ENCODE data around the gene EGFLAM. TPM values are rescaled to one million over a fixed set of nuclear protein-coding genes. Genes with fewer than 3 reads are reported as not detected.

EGFLAM gene
- polyA plus RNA-seq, 2 donors = 0.53 to 0.82 TPM

- Histone ChIP-seq H3K4me3 (ENCODE audit: low read depth in 1 of 2, low read length in 2 of 2) (no peak overlapping the region), H3K27ac (ENCODE audit: low read depth in 2 of 2, low read length in 1 of 2) (no peak overlapping the region), H3K9me3 (ENCODE audit: control insufficient read depth in 2 of 2, insufficient read depth in 1 of 2, low read depth in 1 of 2, low read length in 1 of 2) (no peaks in the 10 kb centered on the region), H3K36me3 (ENCODE audit: control insufficient read depth in 2 of 2, insufficient read depth in 2 of 2, low read length in 1 of 2) (no peaks in the 10 kb centered on the region), H3K4me1 (ENCODE audit: control insufficient read depth in 2 of 2, insufficient read depth in 2 of 2, low read length in 1 of 2) (no peaks in the 10 kb centered on the region), H3K27me3 (ENCODE audit: control insufficient read depth in 1 of 2, insufficient read depth in 2 of 2, low read length in 2 of 2) (no peaks in the 10 kb centered on the region)
- WGBS, 2 donors = 85 to 94% methylated on average over 2 of the region's 2 CpGs
These were observed 28.8 kb downstream of the EGFLAM start for GRCh38 chr5:38287124-38287523.

DNA sequence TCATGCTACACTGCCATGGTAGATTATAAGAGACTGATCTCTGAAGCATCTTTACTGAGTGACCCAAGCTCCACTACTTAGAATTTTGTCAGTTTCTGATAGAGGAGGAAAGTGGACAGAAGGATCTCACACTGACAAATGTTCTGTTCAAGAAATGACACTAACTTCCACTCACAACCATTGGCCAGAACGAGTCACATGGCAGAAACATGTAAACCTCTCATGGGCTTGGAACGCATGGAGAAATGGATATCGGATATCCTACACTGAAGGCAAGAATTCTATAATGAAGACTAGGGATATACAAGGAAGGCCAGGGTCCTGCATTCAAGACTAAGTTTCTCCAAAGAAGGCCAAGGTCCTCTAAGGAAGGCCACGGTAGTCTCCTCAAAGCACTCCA is 31.1 kb downstream of the EGFLAM start:
- 89% methylated on average over 4 of the region's 4 CpGs for WGBS, 2 donors
- Histone ChIP-seq H3K9me3 (ENCODE audit: control insufficient read depth in 2 of 2, insufficient read depth in 1 of 2, low read depth in 1 of 2, low read length in 1 of 2) (no peaks in the 10 kb centered on the region), H3K4me3 (ENCODE audit: low read depth in 1 of 2, low read length in 2 of 2) (no peak overlapping the region), H3K4me1 (ENCODE audit: control insufficient read depth in 2 of 2, insufficient read depth in 2 of 2, low read length in 1 of 2) (no peaks in the 10 kb centered on the region), H3K27me3 (ENCODE audit: control insufficient read depth in 1 of 2, insufficient read depth in 2 of 2, low read length in 2 of 2) (no peaks in the 10 kb centered on the region), H3K36me3 (ENCODE audit: control insufficient read depth in 2 of 2, insufficient read depth in 2 of 2, low read length in 1 of 2) (no peaks in the 10 kb centered on the region), H3K27ac (ENCODE audit: low read depth in 2 of 2, low read length in 1 of 2) (no peak overlapping the region)

- H3K4me3 ChIP-seq (ENCODE audit: low read depth in 1 of 2, low read length in 2 of 2) = no peak overlapping the region
- H3K27me3 ChIP-seq (ENCODE audit: control insufficient read depth in 1 of 2, insufficient read depth in 2 of 2, low read length in 2 of 2) = no peaks in the 10 kb centered on the region
- WGBS, 2 donors = 70 to 75% methylated on average over 8 of the region's 8 CpGs
These were observed 31.8 kb downstream of the EGFLAM start for GRCh38 chr5:38290028-38290653.

DNA sequence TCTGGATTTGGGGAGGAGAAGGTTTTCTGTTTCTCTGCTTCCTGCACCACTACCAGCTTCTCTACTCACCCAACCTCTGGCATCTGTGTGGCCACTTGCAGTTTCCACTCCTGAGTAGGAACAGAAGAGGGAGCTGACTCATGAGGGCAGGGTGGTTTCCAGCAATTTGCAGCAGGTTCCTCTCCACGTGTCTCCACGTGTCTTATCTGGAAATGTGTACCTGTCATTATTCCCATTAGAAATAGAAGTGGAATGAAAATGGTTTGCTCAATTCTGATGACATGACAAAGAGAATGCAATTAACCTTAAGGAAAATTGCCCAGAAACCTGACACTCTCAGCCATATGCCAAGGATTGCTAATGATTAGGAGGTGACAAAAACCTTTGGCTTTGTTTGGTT is 33.0 kb downstream of the EGFLAM start:
- no peak overlapping the region for H3K4me3 ChIP-seq (ENCODE audit: low read depth in 1 of 2, low read length in 2 of 2)
- no peak overlapping the region for H3K27ac ChIP-seq (ENCODE audit: low read depth in 2 of 2, low read length in 1 of 2)
- no peaks in the 10 kb centered on the region for H3K4me1 ChIP-seq (ENCODE audit: control insufficient read depth in 2 of 2, insufficient read depth in 2 of 2, low read length in 1 of 2)
- H3K9me3 ChIP-seq (ENCODE audit: control insufficient read depth in 2 of 2, insufficient read depth in 1 of 2, low read depth in 1 of 2, low read length in 1 of 2) = no peaks in the 10 kb centered on the region
- no peaks in the 10 kb centered on the region for H3K27me3 ChIP-seq (ENCODE audit: control insufficient read depth in 1 of 2, insufficient read depth in 2 of 2, low read length in 2 of 2)
- 21 to 30% methylated on average over 2 of the region's 2 CpGs for WGBS, 2 donors
- H3K36me3 ChIP-seq (ENCODE audit: control insufficient read depth in 2 of 2, insufficient read depth in 2 of 2, low read length in 1 of 2) = no peaks in the 10 kb centered on the region

More at GRCh38 chr5:38290028-38290653, 31.8 kb downstream of the EGFLAM start:
- H3K9me3 ChIP-seq (ENCODE audit: control insufficient read depth in 2 of 2, insufficient read depth in 1 of 2, low read depth in 1 of 2, low read length in 1 of 2) = no peaks in the 10 kb centered on the region
- H3K4me1 ChIP-seq (ENCODE audit: control insufficient read depth in 2 of 2, insufficient read depth in 2 of 2, low read length in 1 of 2) = no peaks in the 10 kb centered on the region
- H3K27ac ChIP-seq (ENCODE audit: low read depth in 2 of 2, low read length in 1 of 2) = no peak overlapping the region
- no peaks in the 10 kb centered on the region for H3K36me3 ChIP-seq (ENCODE audit: control insufficient read depth in 2 of 2, insufficient read depth in 2 of 2, low read length in 1 of 2)

GRCh38 chr5:38292228-38292627 is 33.9 kb downstream of the EGFLAM start:
- Histone ChIP-seq H3K27ac (ENCODE audit: low read depth in 2 of 2, low read length in 1 of 2) (no peak overlapping the region), H3K9me3 (ENCODE audit: control insufficient read depth in 2 of 2, insufficient read depth in 1 of 2, low read depth in 1 of 2, low read length in 1 of 2) (no peaks in the 10 kb centered on the region), H3K27me3 (ENCODE audit: control insufficient read depth in 1 of 2, insufficient read depth in 2 of 2, low read length in 2 of 2) (no peaks in the 10 kb centered on the region), H3K4me1 (ENCODE audit: control insufficient read depth in 2 of 2, insufficient read depth in 2 of 2, low read length in 1 of 2) (no peaks in the 10 kb centered on the region), H3K4me3 (ENCODE audit: low read depth in 1 of 2, low read length in 2 of 2) (no peak overlapping the region), H3K36me3 (ENCODE audit: control insufficient read depth in 2 of 2, insufficient read depth in 2 of 2, low read length in 1 of 2) (no peaks in the 10 kb centered on the region)
- 68 to 75% methylated on average over 3 of the region's 3 CpGs for WGBS, 2 donors

- H3K9me3 ChIP-seq (ENCODE audit: control insufficient read depth in 2 of 2, insufficient read depth in 1 of 2, low read depth in 1 of 2, low read length in 1 of 2) = no peaks in the 10 kb centered on the region
- H3K36me3 ChIP-seq (ENCODE audit: control insufficient read depth in 2 of 2, insufficient read depth in 2 of 2, low read length in 1 of 2) = no peaks in the 10 kb centered on the region
- no peaks in the 10 kb centered on the region for H3K27me3 ChIP-seq (ENCODE audit: control insufficient read depth in 1 of 2, insufficient read depth in 2 of 2, low read length in 2 of 2)
- H3K27ac ChIP-seq (ENCODE audit: low read depth in 2 of 2, low read length in 1 of 2) = no peak overlapping the region
- no peak overlapping the region for H3K4me3 ChIP-seq (ENCODE audit: low read depth in 1 of 2, low read length in 2 of 2)
- H3K4me1 ChIP-seq (ENCODE audit: control insufficient read depth in 2 of 2, insufficient read depth in 2 of 2, low read length in 1 of 2) = no peaks in the 10 kb centered on the region
- 85 to 88% methylated on average over 2 of the region's 2 CpGs for WGBS, 2 donors
These were observed 37.4 kb downstream of the EGFLAM start for GRCh38 chr5:38295751-38296150.

DNA sequence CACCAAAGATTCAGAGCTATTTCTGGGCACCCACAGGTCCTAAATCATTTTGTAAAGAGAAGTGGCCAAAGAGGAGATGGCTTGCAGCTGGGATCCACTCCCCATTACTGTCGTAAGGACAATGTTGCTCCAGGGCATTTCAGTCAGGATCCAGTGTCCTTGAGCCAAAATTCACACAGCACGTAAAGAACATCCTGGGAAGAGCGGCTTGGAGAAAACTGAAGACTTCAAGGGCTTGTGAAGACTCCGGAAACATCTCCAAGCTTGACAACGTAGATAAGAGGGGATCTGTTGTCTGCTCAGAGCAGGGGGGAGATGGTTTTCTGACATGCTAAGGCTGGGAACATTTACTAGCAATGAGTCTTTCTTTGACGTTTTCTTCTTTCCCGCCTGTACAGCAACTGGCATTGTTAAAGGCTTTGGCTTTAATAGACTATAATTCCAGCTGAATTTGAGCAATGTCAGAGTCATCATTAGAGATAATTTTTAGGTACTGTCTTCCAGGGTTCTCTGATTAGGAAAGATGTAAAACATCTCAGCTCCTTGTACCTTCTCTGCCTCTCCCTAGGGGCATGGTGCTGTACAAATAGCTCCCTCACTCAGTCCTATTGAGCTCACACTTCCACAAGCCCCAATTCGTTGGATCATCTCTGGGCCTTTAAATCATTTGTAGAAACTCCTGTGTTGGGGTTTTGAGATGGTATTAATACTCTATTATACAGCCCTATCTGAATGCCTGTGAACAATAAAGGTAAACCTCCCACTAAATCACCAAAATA is 39.7 kb downstream of the EGFLAM start:
- Histone ChIP-seq H3K27me3 (ENCODE audit: control insufficient read depth in 1 of 2, insufficient read depth in 2 of 2, low read length in 2 of 2) (no peaks in the 10 kb centered on the region), H3K27ac (ENCODE audit: low read depth in 2 of 2, low read length in 1 of 2) (no peak overlapping the region), H3K9me3 (ENCODE audit: control insufficient read depth in 2 of 2, insufficient read depth in 1 of 2, low read depth in 1 of 2, low read length in 1 of 2) (no peaks in the 10 kb centered on the region), H3K4me3 (ENCODE audit: low read depth in 1 of 2, low read length in 2 of 2) (no peak overlapping the region), H3K36me3 (ENCODE audit: control insufficient read depth in 2 of 2, insufficient read depth in 2 of 2, low read length in 1 of 2) (no peaks in the 10 kb centered on the region), H3K4me1 (ENCODE audit: control insufficient read depth in 2 of 2, insufficient read depth in 2 of 2, low read length in 1 of 2) (no peaks in the 10 kb centered on the region)
- WGBS, 2 donors = 34 to 39% methylated on average over 8 of the region's 8 CpGs

DNA sequence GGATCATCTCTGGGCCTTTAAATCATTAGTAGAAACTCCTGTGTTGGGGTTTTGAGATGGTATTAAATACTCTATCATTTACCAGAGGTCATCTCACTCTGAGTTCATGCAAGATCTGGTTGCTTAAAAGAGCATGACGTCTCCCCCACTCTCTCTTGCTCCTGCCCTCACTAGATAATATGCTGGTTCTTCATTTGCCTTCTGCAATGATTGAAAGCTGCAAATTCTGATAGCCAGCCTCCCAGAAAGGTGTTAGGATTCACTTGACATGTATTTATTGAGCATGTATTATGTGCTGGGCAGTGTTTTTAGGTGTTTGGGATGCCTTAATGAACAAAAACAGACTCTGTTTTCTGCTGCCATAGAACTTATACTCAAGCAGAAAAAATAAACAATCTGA is 41.2 kb downstream of the EGFLAM start:
- no peaks in the 10 kb centered on the region for H3K36me3 ChIP-seq (ENCODE audit: control insufficient read depth in 2 of 2, insufficient read depth in 2 of 2, low read length in 1 of 2)
- WGBS, 2 donors = 64 to 87% methylated on average over 1 of the region's 1 CpG
- no peak overlapping the region for H3K4me3 ChIP-seq (ENCODE audit: low read depth in 1 of 2, low read length in 2 of 2)
- no peaks in the 10 kb centered on the region for H3K9me3 ChIP-seq (ENCODE audit: control insufficient read depth in 2 of 2, insufficient read depth in 1 of 2, low read depth in 1 of 2, low read length in 1 of 2)
- no peak overlapping the region for H3K27ac ChIP-seq (ENCODE audit: low read depth in 2 of 2, low read length in 1 of 2)
- H3K4me1 ChIP-seq (ENCODE audit: control insufficient read depth in 2 of 2, insufficient read depth in 2 of 2, low read length in 1 of 2) = no peaks in the 10 kb centered on the region
- H3K27me3 ChIP-seq (ENCODE audit: control insufficient read depth in 1 of 2, insufficient read depth in 2 of 2, low read length in 2 of 2) = no peaks in the 10 kb centered on the region

DNA sequence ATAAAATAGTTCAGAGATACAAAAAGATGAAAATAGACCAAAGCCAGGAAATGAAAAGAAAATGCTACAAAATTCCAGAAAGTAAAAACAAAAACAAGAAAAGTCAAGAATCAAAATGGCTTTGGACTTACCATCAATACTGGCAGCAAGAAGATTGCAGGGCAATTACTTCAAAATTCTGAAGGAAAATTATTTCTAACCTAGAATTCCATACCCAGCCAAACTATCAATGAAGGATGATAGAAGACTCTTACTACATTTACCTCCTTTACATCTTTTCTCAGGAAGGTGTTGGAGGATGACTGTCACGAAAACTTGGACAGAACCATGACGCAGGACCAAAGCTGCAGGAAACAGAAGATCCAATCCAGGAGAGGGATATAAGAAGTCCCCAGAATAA is 46.8 kb downstream of the EGFLAM start:
- Histone ChIP-seq H3K4me1 (ENCODE audit: control insufficient read depth in 2 of 2, insufficient read depth in 2 of 2, low read length in 1 of 2) (no peaks in the 10 kb centered on the region), H3K9me3 (ENCODE audit: control insufficient read depth in 2 of 2, insufficient read depth in 1 of 2, low read depth in 1 of 2, low read length in 1 of 2) (no peaks in the 10 kb centered on the region), H3K27me3 (ENCODE audit: control insufficient read depth in 1 of 2, insufficient read depth in 2 of 2, low read length in 2 of 2) (peaks cover 0 to 2% of the 10 kb centered on the region in 2 donors), H3K36me3 (ENCODE audit: control insufficient read depth in 2 of 2, insufficient read depth in 2 of 2, low read length in 1 of 2) (no peaks in the 10 kb centered on the region), H3K4me3 (ENCODE audit: low read depth in 1 of 2, low read length in 2 of 2) (no peak overlapping the region), H3K27ac (ENCODE audit: low read depth in 2 of 2, low read length in 1 of 2) (no peak overlapping the region)
- WGBS, 2 donors = 89% methylated on average over 2 of the region's 2 CpGs

GRCh38 chr5:38307845-38308244 is 49.5 kb downstream of the EGFLAM start:
- H3K4me3 ChIP-seq (ENCODE audit: low read depth in 1 of 2, low read length in 2 of 2) = no peak overlapping the region
- no peaks in the 10 kb centered on the region for H3K9me3 ChIP-seq (ENCODE audit: control insufficient read depth in 2 of 2, insufficient read depth in 1 of 2, low read depth in 1 of 2, low read length in 1 of 2)
- 60 to 72% methylated on average over 1 of the region's 1 CpG for WGBS, 2 donors
- H3K36me3 ChIP-seq (ENCODE audit: control insufficient read depth in 2 of 2, insufficient read depth in 2 of 2, low read length in 1 of 2) = no peaks in the 10 kb centered on the region
- no peak overlapping the region for H3K27ac ChIP-seq (ENCODE audit: low read depth in 2 of 2, low read length in 1 of 2)
- H3K27me3 ChIP-seq (ENCODE audit: control insufficient read depth in 1 of 2, insufficient read depth in 2 of 2, low read length in 2 of 2) = peaks cover 0 to 2% of the 10 kb centered on the region in 2 donors
- no peaks in the 10 kb centered on the region for H3K4me1 ChIP-seq (ENCODE audit: control insufficient read depth in 2 of 2, insufficient read depth in 2 of 2, low read length in 1 of 2)
